ENCODE data around the gene RNF215. TPM values are rescaled to one million over a fixed set of nuclear protein-coding genes. Genes with fewer than 3 reads are reported as not detected.
A peak's percentile ranks its signal among the peaks of the same experiment; 100 is the strongest.

The RNF215 gene
- total and polyA plus RNA-seq, 2 of the 13 experiments (the other 11 are each of a cell fraction or from before 2014, with no cell fraction given), result 5.3 to 6.1 TPM

DNA sequence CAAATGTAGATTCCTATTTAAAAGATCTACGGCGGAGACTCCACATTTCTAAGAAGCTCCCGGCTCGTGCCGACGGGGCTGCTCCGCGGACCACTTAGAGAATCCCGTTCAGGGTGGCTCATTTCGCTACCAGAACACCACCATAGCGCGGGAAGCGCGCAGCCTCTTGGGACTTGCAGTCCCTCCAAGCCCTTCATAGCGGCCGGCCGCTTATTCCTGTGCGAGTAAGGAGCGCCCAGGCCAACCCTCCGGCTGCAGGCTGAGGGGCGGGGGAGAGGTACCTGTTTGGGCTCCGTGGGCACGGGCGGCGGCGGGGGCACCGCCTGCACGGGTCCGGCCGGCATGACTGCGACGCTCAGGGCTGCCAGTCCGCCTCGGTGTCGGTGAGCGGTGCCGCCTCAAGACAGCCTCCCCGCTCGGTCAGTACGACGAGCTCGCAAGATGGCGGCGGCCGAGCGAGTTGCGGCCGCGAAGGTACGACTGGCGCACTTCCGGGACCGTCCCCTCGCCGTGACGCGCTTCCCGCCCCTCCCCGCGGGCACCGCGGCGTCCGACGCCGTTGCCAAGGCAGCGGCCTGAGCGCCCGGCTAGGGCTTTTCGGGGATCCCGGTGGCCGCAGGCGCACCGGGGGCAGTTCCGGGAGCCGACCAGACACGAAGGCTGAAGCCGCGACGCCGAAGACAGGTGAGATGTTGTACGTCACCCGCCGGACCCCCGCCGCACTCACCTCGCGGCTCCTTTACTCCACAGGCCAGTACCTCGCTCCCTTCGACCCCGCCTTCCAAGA, 30.6 kb downstream of the RNF215 start, which contains the start of the genes CCDC157 and SF3A1 (continued):
- TF ChIP-seq, protein P1, sequence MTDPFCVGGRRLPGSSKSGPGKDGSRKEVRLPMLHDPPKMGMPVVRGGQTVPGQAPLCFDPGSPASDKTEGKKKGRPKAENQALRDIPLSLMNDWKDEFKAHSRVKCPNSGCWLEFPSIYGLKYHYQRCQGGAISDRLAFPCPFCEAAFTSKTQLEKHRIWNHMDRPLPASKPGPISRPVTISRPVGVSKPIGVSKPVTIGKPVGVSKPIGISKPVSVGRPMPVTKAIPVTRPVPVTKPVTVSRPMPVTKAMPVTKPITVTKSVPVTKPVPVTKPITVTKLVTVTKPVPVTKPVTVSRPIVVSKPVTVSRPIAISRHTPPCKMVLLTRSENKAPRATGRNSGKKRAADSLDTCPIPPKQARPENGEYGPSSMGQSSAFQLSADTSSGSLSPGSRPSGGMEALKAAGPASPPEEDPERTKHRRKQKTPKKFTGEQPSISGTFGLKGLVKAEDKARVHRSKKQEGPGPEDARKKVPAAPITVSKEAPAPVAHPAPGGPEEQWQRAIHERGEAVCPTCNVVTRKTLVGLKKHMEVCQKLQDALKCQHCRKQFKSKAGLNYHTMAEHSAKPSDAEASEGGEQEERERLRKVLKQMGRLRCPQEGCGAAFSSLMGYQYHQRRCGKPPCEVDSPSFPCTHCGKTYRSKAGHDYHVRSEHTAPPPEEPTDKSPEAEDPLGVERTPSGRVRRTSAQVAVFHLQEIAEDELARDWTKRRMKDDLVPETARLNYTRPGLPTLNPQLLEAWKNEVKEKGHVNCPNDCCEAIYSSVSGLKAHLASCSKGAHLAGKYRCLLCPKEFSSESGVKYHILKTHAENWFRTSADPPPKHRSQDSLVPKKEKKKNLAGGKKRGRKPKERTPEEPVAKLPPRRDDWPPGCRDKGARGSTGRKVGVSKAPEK (CRISPR knock-in tag; IDR thresholded peaks at IDR 0.05; ENCODE audit: borderline replicate concordance), result no peak
- TF ChIP-seq STAG1 (CRISPR knock-in tag; IDR thresholded peaks at IDR 0.05) (no peak), PRMT3 (CRISPR knock-in tag; IDR thresholded peaks at IDR 0.05; ENCODE audit: borderline replicate concordance, low read depth) (no peak), ISX (CRISPR knock-in tag; conservative IDR thresholded peaks at IDR 0.05) (peak; percentile 85; the same call in 1 of the 2 replicates), SSRP1 (CRISPR knock-in tag; IDR thresholded peaks at IDR 0.05) (no peak), HDAC2 (CRISPR knock-in tag; IDR thresholded peaks at IDR 0.05) (peak; percentile 62; the same call in 1 of the 2 replicates), ZNF503 (CRISPR knock-in tag; IDR thresholded peaks at IDR 0.05) (peak; percentile 74), ZNF549 (CRISPR knock-in tag; IDR thresholded peaks at IDR 0.05) (no peak), CENPX (CRISPR knock-in tag; IDR thresholded peaks at IDR 0.05) (no peak), FOXK1 (CRISPR knock-in tag; IDR thresholded peaks at IDR 0.05; ENCODE audit: borderline replicate concordance, low read depth) (peak; percentile 43; the same call in 1 of the 2 replicates), ZSCAN25 (CRISPR knock-in tag; IDR thresholded peaks at IDR 0.05) (no peak), ZFP36L1 (CRISPR knock-in tag; IDR thresholded peaks at IDR 0.05) (no peak), ASH2L (IDR thresholded peaks at IDR 0.05; ENCODE audit: insufficient read length, low read depth, low read length) (peak; percentile 93), ONECUT2 (CRISPR knock-in tag; IDR thresholded peaks at IDR 0.05) (0 out of 2 replicates have a peak, but pooled peaks have one; percentile 27), TFDP1 (CRISPR knock-in tag; IDR thresholded peaks at IDR 0.05; ENCODE audit: borderline replicate concordance) (peak; percentile 72; the same call in 1 of the 2 replicates), ZBTB21 (CRISPR knock-in tag; IDR thresholded peaks at IDR 0.05) (peak; percentile 92), ZNF629 (CRISPR knock-in tag; conservative IDR thresholded peaks at IDR 0.05) (no peak; the same call in 1 of the 2 replicates), ZNF33B (CRISPR knock-in tag; IDR thresholded peaks at IDR 0.05) (0 out of 2 replicates have a peak, but pooled peaks have one; percentile 37), SNAPC2 (CRISPR knock-in tag; IDR thresholded peaks at IDR 0.05) (no peak), YY1 (IDR thresholded peaks at IDR 0.05; ENCODE audit: insufficient read depth, insufficient replicate concordance, low read depth, low read length) (peak; percentile 97)
- TF ChIP-seq, protein P2, sequence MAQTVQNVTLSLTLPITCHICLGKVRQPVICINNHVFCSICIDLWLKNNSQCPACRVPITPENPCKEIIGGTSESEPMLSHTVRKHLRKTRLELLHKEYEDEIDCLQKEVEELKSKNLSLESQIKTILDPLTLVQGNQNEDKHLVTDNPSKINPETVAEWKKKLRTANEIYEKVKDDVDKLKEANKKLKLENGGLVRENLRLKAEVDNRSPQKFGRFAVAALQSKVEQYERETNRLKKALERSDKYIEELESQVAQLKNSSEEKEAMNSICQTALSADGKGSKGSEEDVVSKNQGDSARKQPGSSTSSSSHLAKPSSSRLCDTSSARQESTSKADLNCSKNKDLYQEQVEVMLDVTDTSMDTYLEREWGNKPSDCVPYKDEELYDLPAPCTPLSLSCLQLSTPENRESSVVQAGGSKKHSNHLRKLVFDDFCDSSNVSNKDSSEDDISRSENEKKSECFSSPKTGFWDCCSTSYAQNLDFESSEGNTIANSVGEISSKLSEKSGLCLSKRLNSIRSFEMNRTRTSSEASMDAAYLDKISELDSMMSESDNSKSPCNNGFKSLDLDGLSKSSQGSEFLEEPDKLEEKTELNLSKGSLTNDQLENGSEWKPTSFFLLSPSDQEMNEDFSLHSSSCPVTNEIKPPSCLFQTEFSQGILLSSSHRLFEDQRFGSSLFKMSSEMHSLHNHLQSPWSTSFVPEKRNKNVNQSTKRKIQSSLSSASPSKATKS (CRISPR knock-in tag; IDR thresholded peaks at IDR 0.05), result no peak
